NK-92 treated with Interleukin-12 subunit alpha and Interleukin-12 subunit beta, amount 100 ng/mL, for 24 hours (cell line): ENCODE measurements around the gene NASP.

Source experiments
- DNase-seq: peaks from one replicate; lab custom pipeline; 2025; lab: John Stamatoyannopoulos, UW

Gene NASP

GRCh38 chr1:45583666-45584350 is at the start of gene NASP:
Gene NASP (plus strand): TSS chr1:45584041. CDS start chr1:45584147, 106 bp downstream.
- DNase-seq: peak; percentile 80

DNA sequence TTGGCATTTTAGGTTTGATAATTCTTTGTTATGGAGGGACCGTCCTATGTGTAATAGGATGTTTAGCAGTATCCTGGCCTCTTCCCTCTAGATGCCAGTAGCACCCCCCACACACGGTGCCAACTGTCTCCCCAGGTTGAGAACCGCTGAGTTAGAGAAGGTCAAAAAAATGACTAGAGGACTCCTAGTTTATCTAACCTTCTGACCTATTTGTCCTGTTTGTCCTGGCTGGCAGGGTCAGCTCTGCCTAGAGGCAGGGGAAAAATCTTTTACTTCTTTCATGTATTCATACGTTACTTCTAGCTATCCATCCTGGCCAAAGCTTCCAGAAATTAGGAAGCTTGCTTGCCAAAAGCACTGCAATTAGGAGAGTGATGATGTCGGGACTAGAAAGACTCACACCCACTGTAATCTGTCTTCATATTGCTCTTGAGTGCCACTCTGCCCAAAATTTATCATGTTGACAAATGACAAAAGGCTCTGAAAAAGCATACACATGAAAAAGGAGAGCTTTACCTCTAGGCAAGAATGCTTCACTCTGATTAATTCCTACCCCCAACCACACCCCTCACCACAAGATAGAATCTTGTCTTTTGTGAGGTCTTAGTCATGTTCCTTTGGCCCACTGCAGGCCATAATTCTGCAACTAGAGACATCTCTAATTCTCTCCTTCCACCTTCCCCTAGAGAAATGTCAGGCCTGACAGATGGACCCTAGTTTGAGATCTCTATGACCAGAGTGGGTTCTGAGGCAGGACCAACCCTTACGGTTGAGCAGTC is 47.7 kb upstream of the NASP start:
- DNase-seq: no peak

- DNase-seq: no peak
Observed at GRCh38 chr1:45536886-45537285, 47.0 kb upstream of the NASP start.

GRCh38 chr1:45541193-45541592 is 42.6 kb upstream of the NASP start:
- DNase-seq: no peak

- no peak for DNase-seq
Observed at GRCh38 chr1:45542591-45542990, 41.2 kb upstream of the NASP start.

DNA sequence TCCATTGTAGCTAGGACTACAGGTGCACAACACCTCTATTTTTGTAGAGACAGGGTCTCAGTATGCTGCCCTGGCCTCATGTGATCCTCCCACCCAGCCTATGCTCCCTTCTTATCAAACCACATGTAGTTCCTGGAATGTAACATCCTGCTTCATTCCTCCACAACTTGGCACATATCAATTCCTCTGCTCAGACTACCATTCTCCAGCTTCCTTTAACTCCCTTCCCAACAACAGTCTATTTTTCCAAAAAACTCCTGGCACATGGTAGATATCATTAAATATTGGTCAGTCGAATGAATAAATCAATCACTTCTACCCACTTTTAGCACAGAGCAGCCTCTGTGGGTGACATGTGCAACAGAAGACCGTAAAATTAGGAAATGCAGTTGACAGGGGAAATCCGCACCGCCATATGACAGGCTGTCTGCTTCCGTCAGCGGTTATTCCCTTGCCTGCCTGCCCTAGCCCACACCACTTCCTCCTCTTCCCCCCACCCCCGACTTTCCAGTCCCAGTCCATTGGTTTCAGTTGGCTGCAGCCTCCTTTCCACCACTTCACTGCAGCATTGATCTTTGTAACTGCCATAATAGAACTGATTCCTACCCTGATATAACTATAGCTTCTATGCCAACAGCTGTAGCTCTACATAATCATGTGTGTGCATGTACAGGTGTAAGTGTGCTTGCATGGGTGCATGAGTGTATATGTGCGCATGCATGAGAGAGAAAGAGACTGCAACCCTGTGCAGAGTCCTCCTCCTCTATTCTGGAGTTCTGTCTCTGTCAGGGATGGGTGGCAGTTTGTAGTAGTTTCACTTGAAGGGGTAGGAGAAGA is 40.0 kb upstream of the NASP start:
- no peak for DNase-seq

GRCh38 chr1:45544530-45544929 is 39.3 kb upstream of the NASP start:
- no peak for DNase-seq

- no peak for DNase-seq
Observed at GRCh38 chr1:45545019-45545493, 38.8 kb upstream of the NASP start.

- DNase-seq: no peak
Observed at GRCh38 chr1:45545553-45546310, 38.1 kb upstream of the NASP start.

DNA sequence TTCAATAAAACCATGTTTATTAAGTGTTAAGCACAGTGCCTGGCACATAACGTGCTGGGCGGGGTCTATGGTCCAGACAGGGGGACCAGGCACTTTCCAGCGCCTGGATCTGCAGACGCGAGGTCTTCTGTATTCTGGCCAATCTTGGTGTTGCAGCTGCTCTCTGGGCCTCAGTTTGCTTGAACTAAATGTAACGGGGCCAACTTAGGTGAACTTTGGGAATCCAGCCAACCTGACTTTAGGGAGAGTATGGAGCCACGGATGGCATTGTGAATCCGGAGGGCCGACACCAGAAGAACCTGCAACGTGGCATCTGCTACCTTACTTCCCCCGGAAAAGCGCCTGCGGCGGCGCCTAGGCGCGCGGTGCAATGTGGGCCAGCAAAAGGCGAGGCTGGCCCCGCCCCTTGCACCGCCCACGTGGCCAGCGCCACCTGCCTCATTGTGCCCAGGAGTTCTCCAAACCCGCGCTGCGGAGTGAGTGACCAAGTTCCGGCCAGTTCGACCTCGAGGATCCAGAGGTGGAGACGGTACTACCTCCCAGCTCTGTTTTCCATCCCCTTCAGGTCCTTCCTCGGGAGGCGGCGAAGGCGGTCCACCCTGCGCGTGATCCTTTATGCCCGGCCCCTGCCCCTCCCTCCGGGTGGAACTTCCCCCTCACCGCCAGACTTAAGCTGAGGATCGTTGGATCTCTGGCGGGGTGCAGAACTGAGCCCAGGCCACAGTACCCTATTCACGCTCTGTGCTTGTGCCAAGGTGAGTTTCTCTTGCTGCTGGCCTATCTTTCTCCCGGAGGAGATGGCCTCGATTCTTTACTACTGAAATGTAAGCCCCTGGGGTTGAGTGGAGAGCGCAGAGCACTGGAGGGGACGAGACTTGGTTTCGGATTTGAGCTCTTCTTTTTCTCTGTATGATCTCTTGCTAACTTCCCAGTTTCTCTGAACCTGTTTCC is 33.2 kb upstream of the NASP start, which contains the start of gene AKR1A1:
TSS of gene AKR1A1 (plus strand) at position 426 of the 951 bp plus-strand sequence. CDS start 10,969 bp downstream, outside the sequence.
- peak; percentile 84 for DNase-seq

DNA sequence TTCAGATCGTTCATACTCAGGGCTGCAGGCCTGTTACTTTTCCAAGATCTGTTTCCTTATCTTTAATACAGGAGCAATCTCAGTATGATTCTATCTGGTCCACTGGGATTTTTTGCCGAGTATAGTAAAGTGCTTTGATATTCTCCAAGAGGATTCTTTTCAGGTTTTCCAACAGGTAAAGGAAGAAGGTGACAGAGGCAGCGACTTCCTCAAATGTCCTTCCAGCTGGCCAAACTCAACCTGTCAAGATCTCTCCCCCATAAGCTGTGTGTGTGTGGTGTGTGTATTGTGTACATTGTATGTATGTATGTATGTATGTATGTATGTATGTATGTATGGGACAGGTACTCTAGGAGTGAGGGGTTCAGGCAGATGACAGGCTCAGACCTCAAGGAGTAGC is 32.2 kb upstream of the NASP start:
- no peak for DNase-seq

GRCh38 chr1:45552331-45552730 is 31.5 kb upstream of the NASP start:
- no peak for DNase-seq

DNA sequence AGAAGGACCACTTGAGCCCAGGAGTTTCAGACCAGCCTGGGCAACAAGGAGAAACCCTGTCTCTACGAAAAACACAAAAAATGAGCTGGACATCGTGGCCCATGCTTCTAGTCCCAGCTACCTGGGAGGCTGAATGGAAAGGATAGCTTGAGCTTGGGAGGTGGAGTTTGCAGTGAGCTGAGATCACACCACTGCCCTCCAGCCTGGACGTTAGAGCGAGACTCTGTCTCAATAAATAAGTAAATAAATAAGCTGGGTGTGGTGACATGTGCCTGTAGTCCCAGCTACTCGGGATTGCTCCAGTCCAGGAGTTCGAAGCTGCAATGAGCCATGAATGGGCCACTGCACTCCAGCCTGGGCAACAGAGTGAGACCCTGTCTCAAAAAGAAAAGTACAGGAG is 29.6 kb upstream of the NASP start:
- DNase-seq: no peak

- DNase-seq: no peak
Observed at GRCh38 chr1:45557422-45557944, 26.4 kb upstream of the NASP start.

GRCh38 chr1:45563843-45564242 is 20.0 kb upstream of the NASP start:
- DNase-seq: no peak

DNA sequence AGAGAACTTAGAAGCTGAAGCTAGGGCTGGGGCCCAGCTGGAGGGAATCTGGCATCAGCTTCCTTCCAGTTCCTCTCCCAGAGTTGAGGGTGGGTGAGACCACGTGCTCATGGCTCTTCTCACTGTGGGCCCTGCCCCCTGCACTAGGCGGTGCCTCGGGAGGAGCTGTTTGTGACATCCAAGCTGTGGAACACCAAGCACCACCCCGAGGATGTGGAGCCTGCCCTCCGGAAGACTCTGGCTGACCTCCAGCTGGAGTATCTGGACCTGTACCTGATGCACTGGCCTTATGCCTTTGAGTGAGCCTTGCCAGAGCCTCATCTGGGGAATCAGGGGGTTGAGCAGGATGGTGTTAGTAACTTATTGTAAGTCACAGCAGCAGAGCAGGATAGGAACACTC is 17.1 kb upstream of the NASP start:
- no peak for DNase-seq

- DNase-seq: no peak
Observed at GRCh38 chr1:45567911-45568310, 15.9 kb upstream of the NASP start.

DNA sequence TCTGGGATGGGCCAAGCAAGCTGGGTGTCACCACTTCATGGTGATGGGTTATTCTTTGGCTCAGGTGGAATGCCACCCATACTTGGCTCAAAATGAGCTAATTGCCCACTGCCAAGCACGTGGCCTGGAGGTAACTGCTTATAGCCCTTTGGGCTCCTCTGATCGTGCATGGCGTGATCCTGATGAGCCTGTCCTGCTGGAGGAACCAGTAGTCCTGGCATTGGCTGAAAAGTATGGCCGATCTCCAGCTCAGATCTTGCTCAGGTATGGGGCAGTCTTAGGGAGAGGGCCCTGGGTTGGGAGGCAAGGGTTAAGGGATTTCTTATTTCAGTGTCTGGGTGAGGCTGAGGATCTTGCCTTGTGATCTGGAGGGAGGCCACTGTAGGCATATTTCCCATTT is 15.4 kb upstream of the NASP start:
- no peak for DNase-seq

GRCh38 chr1:45569571-45569961 is 14.3 kb upstream of the NASP start:
- no peak for DNase-seq

DNA sequence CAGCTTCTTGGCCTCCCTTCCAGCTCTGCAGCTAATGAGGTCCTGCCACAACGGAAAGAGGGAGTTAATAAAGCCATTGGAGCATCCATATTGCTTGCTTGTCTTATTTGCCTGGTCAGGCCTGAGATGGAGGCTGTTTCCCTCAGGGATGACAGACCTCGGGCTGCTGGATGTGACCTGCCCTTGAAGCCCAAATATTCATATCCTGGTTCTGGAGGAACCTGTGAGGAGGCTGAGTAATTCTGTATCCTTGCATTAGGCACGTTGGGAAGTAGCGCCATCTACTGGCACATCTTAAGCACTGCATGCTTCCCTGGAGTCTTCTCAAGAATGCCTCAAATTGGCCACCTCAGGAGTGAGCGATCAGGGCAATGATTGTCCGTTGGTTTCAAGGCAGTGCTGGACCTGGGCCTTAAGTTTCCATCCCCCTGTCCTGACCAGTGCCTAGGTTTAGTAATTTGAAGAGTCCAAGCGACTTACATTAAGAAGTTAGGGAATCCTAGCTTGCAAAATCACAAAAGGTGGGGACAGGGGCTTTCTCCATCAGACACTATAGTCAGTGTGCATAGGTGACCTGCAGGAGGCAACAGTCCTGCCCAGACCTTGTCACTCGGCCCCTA is 13.8 kb upstream of the NASP start:
- peak; percentile 13 for DNase-seq
